ENCODE measurements around the gene LINGO3.

The LINGO3 gene

DNA sequence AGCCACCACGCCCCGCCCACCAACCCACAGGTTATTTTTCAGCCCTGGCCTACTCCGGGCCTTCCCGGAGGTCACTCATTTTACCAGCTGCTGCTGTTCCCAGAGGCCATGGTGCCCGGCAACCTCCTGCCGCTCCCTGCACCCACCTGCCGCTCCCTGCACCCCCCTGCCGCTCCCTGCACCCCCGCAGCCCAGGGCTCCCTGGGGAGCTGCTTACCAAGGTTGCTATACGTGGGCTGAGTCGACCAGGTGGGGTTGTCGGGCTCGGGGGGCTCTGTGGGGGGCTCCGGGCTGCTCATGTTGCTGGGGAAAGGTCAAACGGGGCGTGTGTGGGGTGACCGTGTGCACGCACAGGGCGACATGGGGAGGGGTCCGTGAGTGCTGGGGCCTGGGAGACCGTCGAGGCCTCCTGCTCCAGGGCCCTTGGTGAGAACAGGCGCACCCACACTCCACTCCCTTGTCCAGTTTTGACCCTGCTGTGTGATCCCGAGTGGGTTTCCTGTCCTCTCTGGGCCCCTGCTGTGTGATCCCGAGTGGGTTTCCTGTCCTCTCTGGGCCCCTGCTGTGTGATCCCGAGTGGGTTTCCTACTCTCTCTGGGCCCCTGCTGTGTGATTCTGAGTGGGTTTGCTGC lies 27.2 kb downstream of the LINGO3 start:
- no peak for DNase-seq

DNA sequence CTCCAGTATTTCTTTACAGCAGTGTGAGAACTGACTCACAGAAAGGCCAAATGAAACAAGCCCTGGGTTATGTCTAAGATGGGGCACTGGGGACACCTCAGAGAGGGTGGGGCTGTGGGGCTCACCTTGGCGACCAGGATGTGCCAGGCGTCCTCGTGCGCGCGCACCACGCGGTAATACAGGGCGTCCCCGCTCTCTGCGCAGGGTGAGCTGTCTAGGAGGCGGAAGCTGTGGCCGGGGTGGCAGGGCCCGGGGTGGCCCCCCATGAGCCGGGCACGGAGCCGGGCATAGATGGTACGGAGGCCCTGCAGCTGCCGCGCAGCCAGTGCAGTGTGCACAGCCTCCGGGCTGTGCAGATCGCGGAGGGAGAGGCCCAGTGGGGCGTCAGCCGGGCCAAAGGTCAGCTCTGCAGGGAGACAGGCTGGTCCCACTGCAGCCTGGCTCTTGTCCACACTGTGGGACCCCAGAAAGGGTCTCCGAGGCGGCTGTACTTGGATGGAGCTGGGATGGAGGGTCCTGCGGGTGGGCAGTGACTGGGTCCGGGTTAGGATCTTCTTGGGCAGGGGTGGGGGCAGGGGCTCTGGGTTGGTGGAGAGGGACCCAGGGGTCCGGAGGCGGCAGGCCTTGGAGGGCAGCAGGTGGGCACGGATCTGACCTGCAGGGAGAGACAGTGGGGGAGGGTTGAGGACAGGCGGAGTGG lies 29.3 kb downstream of the LINGO3 start:
- no peak for DNase-seq

DNA sequence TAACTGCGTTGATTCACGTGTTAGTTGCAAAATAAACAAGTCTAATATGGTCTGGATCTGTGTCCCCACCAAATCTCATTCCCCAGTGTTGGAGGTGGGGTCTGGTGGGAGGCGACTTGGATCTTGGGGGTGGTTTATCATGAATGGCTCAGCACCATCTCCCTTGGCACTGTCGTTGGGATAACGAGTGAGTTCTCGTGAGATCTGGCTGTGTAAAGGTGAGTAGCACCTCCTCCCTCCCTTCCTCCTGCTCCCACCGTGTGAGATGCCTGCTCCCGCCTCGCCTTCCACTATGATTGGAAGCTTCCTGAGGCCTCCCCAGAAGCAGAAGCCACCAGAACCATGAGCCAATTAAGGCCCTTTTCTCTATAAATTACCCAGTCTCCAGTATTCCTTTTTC lies 30.8 kb downstream of the LINGO3 start:
- DNase-seq: no peak

DNA sequence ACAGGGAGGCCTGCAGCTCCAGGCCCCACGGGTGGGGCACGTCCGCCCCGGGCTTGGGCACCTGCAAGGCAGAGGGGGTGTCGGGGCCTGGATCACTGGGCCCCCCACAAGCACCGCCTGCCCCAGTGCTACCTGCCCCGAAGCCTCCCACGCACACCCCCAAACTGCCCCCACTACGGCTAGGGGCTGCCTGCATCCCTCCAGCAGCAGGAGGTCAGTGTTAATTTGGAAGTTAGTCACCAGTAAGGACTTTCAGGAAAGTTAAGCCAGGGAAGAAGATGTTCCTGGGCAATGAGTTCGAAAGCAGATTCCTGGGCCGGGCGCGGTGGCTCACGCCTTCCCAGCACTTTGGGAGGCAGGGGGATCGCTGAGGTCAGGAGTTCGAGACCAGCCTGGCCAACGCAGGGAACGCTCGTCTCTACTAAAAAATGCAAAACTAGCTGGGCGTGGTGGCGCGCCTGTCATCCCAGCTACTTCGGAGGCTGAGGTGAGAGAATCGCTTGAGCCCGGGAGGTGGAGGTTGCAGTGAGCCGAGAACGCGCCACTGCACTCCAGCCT lies 31.4 kb downstream of the LINGO3 start:
- no peak for DNase-seq

DNA sequence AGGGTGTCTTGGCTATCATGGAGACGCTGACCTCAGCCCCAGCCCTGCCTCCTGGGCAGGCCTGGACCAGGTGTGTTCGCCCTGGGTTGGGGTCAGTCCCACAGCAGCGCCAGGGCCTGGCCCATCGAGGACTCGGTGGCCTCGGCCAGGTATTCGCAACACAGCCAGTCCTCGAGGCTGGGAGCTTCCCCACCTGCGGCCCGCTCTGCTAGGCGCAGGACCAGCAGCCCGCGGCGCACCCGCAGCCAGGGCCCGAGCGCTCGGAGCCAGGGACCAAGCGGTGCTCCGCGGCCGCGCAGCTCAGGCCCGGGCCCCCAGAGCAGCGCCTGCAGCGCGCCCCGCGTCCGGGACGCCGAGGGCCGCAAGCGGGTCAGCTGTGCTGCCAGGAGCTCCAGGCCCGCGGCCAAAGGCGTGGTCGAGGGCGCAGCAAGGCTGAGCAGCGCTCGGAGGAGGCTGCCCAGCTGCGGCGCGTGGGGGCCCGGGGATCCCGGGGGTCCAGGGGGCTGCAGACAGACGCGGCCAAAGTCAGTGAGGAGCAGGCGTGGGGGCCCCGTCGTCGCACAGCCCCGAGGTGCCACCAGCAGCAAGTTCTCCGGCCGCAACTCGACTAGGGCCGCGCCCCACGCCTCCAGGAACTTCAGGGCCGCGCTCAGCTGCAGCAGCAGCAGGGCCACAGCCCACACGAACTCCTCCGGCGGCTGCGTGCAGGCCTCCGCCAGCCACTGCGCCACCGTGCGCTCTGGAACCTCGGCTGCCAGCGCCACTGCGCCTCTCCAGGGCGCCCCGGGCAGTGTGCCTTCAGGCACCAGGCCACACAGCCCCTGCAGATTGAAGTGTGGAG lies 32.1 kb downstream of the LINGO3 start:
- DNase-seq: no peak

DNA sequence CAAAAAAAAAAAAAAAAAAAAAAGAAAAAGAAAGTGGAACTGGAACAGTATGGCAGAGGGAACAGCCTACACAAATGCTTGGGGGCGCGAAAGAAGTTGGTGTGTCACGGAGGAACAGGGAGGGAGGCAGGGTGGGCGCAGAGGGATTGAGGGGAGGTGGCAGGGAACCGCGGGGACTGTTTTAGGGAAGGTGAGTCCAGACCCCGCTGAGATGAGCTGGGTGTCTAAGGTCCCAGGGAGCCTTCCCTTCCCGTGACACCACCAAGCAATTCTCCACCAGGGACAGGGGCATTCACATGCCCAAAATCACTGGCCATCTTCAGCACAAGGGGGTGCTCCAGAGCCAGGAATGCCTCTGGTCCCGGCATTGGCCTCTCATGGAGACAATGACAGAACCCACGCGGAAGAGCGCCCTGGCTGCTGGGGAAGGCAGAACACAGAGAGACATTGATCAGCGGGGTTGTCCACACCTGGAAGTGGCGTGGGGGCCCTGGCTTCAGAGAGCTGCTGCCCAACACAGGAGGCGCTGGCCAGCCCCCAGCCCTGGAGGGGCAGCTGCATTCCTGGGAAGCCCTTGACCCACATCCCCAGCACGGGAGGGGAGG lies 32.9 kb downstream of the LINGO3 start:
- peak; percentile 67 to 80 for DNase-seq

DNA sequence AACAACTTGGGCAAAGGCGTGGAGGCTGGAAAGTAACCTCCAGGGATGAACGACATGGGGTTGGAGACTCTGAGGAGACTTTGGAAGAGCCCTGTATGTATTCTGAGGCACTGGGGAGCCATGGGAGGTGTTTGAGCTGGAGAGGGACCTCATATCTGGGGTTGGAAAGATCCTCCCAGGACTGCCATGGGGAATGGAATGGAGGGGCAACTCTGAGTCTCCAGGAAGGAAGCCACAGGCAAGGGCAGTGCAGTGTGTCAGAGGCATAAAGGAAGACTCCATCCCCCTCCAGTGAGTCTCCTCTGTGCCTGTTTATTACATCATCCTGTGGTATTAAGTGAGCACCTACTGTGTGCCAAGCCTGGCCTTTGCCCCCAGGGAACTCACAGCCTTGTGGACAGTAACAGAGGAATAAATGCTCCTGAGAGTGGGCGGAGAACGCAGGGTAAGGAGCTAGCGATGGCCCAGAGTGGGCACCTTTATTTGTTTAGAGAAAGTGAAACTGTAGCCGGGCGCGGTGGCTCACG lies 33.7 kb downstream of the LINGO3 start:
- no peak for DNase-seq

DNA sequence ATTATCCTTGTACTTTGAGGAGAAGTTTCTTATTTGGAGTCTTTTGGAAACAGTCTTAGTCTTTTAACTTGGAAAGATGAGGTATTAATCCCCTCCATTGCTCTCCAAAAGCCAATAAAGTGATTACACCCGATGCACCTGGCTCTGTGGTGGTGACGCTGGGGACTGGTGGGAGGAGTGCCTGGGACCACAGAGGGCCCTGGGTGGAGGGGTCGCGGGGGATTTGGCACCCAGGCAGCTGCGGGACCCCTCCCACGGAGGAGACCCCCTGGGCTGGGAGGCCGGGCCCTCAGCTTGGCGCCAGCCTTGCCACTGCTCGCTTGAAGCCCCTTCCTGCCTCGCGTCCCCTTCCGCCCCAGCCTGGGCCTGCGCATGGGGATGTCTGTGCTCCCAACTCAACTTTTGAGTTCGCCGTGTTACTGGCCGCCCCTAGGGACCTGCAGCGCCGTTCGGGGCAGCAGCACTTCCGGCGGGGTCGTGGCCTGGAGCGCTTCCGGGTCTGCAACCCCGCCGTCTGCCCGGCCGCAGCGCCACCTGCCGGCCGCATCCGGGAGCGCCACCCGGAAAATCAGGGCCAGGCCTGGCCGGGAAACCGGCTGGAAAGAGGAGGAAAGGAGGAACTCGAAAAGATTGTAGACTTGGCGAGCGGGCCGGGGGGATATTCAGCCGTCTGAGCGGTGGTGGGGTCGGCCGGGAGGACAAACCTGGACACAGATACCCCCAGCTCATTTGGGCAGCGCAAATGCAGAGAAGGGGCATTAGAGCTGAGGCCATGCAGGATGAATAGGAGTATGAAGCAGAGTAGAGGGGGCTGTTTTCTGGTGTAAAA lies 34.4 kb downstream of the LINGO3 start:
- DNase-seq: peak; percentile 56 to 89

DNA sequence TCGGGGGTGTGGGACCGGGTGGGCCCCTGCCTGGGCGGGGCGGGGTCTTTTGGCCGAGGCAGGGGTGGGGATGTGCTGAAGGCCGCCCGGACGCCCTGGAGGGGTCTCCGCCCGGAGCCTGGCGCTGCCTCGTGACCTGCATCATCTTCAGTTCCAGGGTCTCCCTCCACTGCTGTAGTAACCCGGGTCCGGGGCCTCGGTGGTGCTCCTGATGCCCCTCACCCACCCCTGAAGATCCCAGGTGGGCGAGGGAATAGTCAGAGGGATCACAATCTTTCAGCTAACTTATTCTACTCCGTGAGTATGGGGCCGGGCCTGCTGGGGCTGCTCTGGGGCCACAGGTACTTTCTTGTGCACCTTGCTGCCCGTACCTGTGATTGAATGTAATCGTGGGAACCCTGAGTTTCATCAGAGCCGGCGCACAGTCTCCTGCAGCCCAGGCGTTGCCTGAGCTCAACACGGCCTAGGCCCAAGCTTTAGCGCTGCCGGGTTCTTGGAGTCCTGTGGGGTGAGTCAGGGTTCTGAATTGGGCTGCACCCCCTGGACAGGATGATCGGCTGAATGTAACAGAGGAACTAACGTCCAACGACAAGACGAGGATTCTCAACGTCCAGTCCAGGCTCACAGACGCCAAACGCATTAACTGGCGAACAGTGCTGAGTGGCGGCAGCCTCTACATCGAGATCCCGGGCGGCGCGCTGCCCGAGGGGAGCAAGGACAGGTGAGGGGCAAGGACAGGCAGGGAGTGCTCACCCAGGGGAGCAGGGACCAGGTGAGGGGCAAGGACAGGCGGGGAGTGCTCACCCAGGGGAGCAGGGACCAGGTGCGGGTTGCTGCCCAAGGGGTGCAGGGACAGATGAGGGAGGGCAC lies 36.5 kb downstream of the LINGO3 start:
- peak in 1 of 2 donors; percentile 43 for DNase-seq

DNA sequence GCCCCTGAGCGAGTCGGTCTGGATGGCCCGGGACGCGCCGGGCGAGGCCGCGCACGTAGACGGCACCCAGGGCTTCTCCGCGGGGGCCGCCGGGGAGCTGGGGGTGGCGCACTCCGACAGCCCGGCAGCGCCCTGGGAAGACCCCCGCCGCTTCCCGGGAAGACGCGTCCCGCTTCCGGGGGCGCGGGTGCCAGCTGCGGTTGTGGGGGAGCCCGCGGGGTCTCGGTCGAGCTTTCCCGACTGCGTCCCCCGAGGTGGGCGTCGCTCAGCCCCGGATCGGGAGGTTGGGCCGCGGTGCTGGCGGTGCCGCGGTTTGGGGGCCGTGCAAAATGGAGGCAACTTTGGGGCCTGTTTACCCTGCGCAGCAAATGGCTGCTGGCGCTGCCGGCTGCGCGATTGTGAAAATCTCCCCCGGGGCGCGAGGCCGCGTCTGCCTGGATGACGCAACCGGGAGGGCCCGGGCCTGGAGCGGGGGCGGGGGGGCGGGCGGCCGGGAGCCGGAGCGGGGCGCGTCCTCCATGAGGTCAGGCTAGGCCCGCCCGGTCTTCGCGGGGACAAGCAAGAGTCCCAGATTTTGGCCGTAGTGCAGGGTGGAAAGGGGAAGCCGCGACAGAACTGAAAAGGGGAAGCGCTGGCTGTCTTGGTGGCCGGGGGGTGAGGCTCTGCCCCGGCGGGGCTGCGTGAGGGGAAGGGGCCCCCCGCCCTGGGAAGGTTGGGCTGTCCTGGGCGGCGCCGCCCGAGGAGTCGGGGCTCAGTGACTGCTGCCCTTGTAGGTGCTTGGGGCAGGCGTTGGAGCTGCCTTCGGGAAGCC lies 37.3 kb downstream of the LINGO3 start:
- peak; percentile 94 to 95 for DNase-seq

DNA sequence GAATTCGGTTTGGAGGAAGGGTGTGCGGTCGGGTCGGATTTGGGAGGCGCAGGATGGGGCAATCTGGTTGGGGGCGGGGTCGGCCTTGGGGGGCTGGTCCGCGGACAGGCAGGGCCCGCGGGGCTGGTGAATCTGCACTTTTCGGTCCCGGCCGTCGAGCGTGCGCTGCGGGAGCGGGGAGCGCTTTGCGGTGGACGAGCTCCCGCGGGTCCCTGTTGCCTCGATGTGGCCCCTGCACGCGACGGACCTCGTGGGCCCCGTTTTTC lies 37.9 kb downstream of the LINGO3 start:
- DNase-seq: no peak

DNA sequence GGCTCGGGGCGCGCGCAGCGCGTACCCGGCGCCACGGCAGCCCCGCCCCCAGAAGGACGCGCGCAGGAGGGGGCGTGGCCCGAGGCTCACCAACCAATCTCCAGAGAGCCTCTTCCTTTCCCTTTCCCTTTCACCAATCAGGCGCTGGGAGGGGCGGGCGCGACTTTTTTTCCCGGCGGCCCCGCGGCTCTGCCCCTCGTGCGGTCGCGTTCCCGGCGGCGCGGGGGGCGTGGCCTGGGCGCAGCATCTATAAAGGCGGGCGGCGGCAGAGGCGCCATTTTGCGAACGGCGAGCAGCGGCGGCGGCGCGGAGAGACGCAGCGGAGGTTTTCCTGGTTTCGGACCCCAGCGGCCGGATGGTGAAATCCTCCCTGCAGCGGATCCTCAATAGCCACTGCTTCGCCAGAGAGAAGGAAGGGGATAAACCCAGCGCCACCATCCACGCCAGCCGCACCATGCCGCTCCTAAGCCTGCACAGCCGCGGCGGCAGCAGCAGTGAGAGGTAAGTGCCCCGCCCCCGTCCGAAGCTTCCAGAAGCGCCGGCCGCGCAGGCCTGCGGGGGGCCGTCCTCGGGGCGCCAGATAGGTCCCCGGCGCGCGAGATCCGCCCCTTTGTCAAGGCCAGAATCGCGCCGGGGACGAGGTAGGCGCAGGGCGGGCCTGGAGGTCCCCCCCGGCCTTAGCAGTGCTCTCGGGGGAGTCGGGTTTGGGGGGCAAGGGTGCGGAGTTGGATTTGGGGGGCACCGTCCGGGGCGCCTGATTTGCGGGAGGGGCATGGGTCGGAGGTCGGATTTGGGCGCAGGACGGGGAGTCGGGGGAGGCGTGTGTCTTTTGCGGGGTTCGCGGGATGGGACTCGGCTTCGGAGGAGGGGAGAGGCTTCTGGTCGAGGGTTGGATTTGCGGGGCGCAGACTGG lies 38.5 kb downstream of the LINGO3 start:
- peak; percentile 94 to 99 for DNase-seq

DNA sequence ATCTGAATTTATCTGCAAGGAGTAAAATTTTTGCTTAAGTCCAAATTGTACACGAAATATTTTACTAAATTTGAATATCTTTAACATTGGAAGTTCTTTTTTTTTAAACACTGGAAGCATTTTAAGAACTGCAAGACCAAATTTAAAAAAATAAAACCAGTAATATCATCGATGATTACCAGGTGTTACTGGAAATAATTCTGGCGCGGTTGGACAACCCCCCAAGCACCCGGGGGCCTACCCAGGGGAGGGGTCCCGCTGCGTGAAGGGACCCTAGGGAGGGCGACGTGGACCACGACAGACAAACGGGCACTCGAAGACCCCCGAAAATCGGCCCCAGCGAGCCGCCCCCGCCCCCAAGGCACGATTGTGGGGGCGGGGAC lies 39.1 kb downstream of the LINGO3 start:
- no peak for DNase-seq

DNA sequence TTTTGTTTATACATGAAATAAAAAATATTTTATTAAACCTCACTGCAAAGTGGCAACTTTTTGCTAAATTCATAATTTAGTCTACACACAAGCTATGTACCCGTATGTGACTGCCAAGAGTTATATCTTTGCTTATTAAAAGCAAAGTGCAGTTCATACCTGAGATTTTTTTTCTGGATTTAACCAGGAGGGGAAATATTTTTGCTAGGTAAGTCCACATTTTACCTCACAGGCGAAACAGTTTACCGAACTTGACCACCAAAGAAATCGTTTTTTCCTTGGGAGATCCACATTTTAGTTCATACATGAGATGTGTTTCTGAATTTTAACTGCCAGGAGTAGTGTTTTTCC lies 39.5 kb downstream of the LINGO3 start:
- no peak for DNase-seq

DNA sequence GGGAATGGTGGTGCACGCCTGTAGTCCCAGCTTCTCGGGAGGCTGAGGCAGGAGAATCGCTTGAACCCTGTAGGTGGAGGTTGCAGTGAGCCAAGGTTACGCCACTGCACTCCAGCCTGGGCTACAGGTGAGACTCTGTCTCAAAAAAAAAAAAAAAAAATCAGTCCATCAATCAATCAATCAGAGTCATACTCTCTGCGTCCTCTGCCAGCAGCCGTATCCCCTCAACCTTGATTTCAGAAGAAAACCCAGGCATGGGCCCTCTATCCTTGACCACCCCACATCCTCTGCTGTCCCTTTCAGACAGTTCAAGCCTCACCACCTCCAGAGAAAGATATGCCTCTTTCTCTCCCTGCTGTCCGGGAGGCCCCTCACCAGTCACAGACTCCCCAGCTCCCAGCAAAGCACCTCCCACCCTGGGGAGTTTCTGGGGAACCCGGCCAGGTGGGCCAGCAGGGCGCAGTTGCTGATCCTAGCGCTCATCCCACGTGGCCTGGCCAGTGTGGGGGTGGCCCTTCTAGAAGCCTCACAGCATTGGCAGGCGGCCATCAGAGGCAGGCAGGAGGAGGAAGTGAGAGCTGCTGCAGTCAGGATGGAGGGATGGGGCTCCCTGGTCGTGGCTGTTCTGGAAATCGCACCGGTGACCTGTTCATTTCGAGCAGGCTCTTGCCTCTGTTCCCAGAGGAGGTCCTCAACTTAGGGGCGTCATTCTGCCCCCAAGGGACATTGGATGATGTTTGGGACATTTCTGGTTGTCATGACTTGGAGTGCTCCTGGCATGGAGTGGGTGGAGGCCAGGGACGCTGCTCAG lies 41.6 kb downstream of the LINGO3 start:
- DNase-seq: peak; percentile 84 to 86

DNA sequence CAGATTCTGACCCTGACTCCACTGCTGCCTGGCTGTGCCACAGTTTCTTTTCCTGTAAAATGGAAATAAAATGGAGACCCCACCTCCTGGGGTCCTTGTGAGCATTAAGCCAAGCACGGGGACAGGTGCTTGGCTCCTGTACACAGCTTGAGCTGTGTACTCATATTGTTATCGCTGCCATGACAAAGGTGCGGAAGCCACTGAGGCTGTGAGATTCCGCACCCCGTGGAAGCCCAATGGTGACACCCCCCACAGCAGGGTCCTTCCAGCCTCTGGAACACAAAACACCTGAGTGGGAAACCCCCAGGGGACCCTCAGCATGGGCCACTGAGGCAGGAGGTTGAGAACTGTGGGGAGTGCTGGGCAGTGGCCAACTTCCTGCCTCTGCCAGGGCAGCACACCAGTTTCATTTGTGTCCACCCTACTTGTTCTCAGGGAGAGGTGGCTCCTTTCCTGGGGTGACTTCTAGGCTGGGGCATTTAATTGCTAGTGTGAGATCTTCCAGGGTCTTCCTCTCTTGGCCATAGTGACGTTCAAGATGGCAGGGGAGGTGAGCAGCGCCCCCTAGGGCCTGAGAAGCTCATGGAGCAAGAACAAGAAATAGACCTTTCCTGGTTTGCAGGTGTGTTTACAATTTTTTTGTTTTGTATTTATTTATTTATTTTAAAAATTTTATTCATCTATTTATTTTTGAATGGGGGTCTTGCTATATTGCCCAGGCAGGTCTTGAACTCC lies 46.3 kb downstream of the LINGO3 start:
- peak in 1 of 2 donors; percentile 61 for DNase-seq

DNA sequence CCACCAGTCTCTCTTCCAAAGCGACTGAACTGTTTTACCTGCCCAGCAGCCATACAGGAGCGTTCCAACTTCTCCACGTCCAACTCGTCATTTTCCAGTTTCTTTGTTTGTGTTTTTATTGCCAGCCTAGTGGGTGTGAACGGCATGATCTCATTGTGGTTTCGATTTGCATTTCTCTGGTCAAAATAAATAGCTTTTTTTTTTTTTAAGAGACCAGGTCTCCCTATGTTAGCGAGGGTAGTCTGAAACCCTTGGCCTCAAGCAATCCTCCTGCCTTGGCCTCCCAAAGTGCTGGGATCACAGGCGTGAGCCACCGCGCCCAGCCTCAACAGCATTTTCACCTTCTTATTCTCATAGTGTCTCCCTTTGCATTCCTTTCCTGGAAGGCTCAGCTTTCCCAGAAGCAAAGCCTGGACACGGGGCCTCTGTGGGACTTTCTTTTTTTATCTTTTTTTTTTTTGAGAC lies 47.6 kb downstream of the LINGO3 start:
- no peak for DNase-seq

DNA sequence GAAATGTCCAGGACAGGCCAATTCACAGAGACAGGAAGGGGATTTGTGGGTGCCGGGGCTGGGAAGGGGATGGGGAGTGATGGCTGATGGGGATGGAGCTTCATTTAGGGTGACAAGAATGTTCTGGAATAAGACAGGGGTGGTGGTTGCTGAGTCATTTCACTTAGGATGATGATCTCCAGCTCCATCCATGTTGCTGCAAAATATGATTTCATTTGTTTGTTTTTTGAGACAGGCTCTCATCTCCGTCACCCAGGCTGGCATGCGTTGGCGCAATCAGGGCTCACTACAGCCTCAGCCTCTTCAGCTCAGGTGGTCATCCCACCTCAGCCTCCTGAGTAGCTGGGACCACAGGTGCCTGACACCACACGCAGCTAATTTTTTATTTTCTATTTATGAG lies 48.6 kb downstream of the LINGO3 start:
- DNase-seq: no peak
